Measurements from ENCODE around the gene ACAA1.

- no peak for TF ChIP-seq CTCF (conservative IDR thresholded peaks at IDR 0.05; ENCODE audit: low read length)
- TF ChIP-seq EZH2phosphoT487 (IDR thresholded peaks at IDR 0.05; ENCODE audit: borderline replicate concordance, low read depth, low read length): no peak
Observed at GRCh38 chr3:38119248-38119544, 17.7 kb downstream of the ACAA1 start.

Data from OCI-LY7 (cell line).